HEK293 (cell line): ENCODE data around the gene PRKAG2.

Experiments
- CTCF ChIA-PET: fragments of 350-600 bp; formaldehyde crosslinking; extraction: SDS; loops from one replicate; lab custom pipeline; 2021; ENCODE audit warnings: antibody characterized with exemption; lab: Yijun Ruan, JAX
- POLR2A ChIA-PET: fragments of 300-600 bp; formaldehyde crosslinking; extraction: SDS; loops from one replicate; lab custom pipeline; 2020; ENCODE audit warnings: antibody characterized with exemption, inconsistent platforms; lab: Yijun Ruan, JAX
- H3K27ac ChIP-seq: fragments of 200-500 bp; sonication (Bioruptor generic); 2 replicates; pipeline ENCODE4 v1.5.1; 2014; ENCODE audit warnings: low read depth, low read length, control low read depth, inconsistent platforms; ENCODE audit errors: extremely low read depth
- H3K36me3 ChIP-seq, 2 experiments: fragments of 200-500 bp in 1 of 2; sonication (Bioruptor generic) in 1 of 2; 1 replicate in 1 of 2; 2 replicates in 1 of 2; pipeline ENCODE4 v1.5.1; 2014 to 2017; ENCODE audit warnings: inconsistent platforms in 2 of 2, low read length in 2 of 2; ENCODE audit not compliant: control insufficient read depth in 2 of 2, insufficient read depth in 1 of 2
- H3K4me1 ChIP-seq: fragments of 200-500 bp; sonication (Bioruptor generic); 2 replicates; pipeline ENCODE4 v1.5.1; 2014; ENCODE audit warnings: mild to moderate bottlenecking, low read length, inconsistent platforms; ENCODE audit not compliant: control insufficient read depth, insufficient read depth
- H3K4me3 ChIP-seq: 2 replicates; pipeline ENCODE4 v1.5.1; 2011; ENCODE audit warnings: low read depth, mild to moderate bottlenecking, control low read depth, low read length, moderate library complexity
- H3K9me3 ChIP-seq: fragments of 200-500 bp; sonication (Bioruptor generic); 2 replicates; pipeline ENCODE4 v1.5.1; 2014; ENCODE audit warnings: low read depth, low read length, inconsistent platforms; ENCODE audit not compliant: control insufficient read depth, insufficient read depth
- GLIS1 ChIP-seq: fragments of 450-650 bp; formaldehyde crosslinking; IDR thresholded peaks from 2 replicates; pipeline ENCODE4 v1.5.1; 2016; ENCODE audit warnings: missing biosample characterization, missing genetic modification characterization
- GLIS2 ChIP-seq: fragments of 450-650 bp; formaldehyde crosslinking; IDR thresholded peaks from 2 replicates; pipeline ENCODE4 v1.5.1; 2016; ENCODE audit warnings: missing biosample characterization, missing genetic modification characterization
- SALL2 ChIP-seq: fragments of 450-650 bp; formaldehyde crosslinking; IDR thresholded peaks from 2 replicates; pipeline ENCODE4 v1.5.0; 2017; ENCODE audit warnings: missing biosample characterization, mild to moderate bottlenecking, missing genetic modification characterization, borderline replicate concordance
- ZBTB17 ChIP-seq: fragments of 450-650 bp; formaldehyde crosslinking; IDR thresholded peaks from 2 replicates; pipeline ENCODE4 v1.5.1; 2016; ENCODE audit warnings: missing biosample characterization, missing genetic modification characterization
- ZNF423 ChIP-seq: fragments of 450-650 bp; formaldehyde crosslinking; IDR thresholded peaks from 2 replicates; pipeline ENCODE4 v1.5.1; 2016; ENCODE audit warnings: missing biosample characterization, missing genetic modification characterization
- ZNF521 ChIP-seq: fragments of 450-650 bp; formaldehyde crosslinking; IDR thresholded peaks from 2 replicates; pipeline ENCODE4 v1.5.1; 2017; ENCODE audit warnings: missing biosample characterization, mild to moderate bottlenecking, missing genetic modification characterization
- ZNF626 ChIP-seq: fragments of 450-650 bp; sonication (Bioruptor Pico); formaldehyde crosslinking; IDR thresholded peaks from 2 replicates; pipeline ENCODE4 v1.5.1; 2018; ENCODE audit warnings: missing biosample characterization, missing genetic modification characterization, inconsistent platforms
- ZNF639 ChIP-seq: fragments of 450-650 bp; formaldehyde crosslinking; IDR thresholded peaks from 2 replicates; pipeline ENCODE4 v1.5.1; 2016; ENCODE audit warnings: missing biosample characterization, missing genetic modification characterization
- ZNF670 ChIP-seq: fragments of 450-650 bp; formaldehyde crosslinking; IDR thresholded peaks from 2 replicates; pipeline ENCODE4 v1.5.1; 2016; ENCODE audit warnings: missing biosample characterization, missing genetic modification characterization, low read depth
- ZNF707 ChIP-seq: fragments of 450-650 bp; formaldehyde crosslinking; IDR thresholded peaks from 2 replicates; pipeline ENCODE4 v1.5.1; 2016; ENCODE audit warnings: missing biosample characterization, missing genetic modification characterization
- ZNF776 ChIP-seq: fragments of 450-650 bp; formaldehyde crosslinking; IDR thresholded peaks from 2 replicates; pipeline ENCODE4 v1.5.0; 2017; ENCODE audit warnings: missing biosample characterization, missing genetic modification characterization, borderline replicate concordance
- ZSCAN23 ChIP-seq: fragments of 450-650 bp; formaldehyde crosslinking; IDR thresholded peaks from 2 replicates; pipeline ENCODE4 v1.5.1; 2016; ENCODE audit warnings: missing biosample characterization, missing genetic modification characterization
- ZXDB ChIP-seq: fragments of 450-650 bp; formaldehyde crosslinking; IDR thresholded peaks from 2 replicates; pipeline ENCODE4 v1.5.1; 2016; ENCODE audit warnings: missing biosample characterization, missing genetic modification characterization
- TF ChIP-seq, protein P1 (sequence below): fragments of 450-650 bp; formaldehyde crosslinking; IDR thresholded peaks from 2 replicates; pipeline ENCODE4 v1.5.1; 2016; ENCODE audit warnings: missing biosample characterization, missing genetic modification characterization, borderline replicate concordance
- TF ChIP-seq, protein P2 (sequence below): fragments of 450-650 bp; formaldehyde crosslinking; conservative IDR thresholded peaks from 2 replicates; pipeline ENCODE4 v1.5.1; 2016; ENCODE audit warnings: low read depth, missing biosample characterization, missing genetic modification characterization
- TF ChIP-seq, protein P3 (sequence below): fragments of 450-650 bp; formaldehyde crosslinking; IDR thresholded peaks from 2 replicates; pipeline ENCODE4 v1.5.1; 2017; ENCODE audit warnings: missing biosample characterization, mild to moderate bottlenecking, missing genetic modification characterization, moderate library complexity
- TF ChIP-seq, protein P4 (sequence below): fragments of 450-650 bp; formaldehyde crosslinking; optimal IDR thresholded peaks from 2 replicates; pipeline ENCODE3; 2016; ENCODE audit warnings: missing biosample characterization, mild to moderate bottlenecking, missing genetic modification characterization

Gene PRKAG2

DNA sequence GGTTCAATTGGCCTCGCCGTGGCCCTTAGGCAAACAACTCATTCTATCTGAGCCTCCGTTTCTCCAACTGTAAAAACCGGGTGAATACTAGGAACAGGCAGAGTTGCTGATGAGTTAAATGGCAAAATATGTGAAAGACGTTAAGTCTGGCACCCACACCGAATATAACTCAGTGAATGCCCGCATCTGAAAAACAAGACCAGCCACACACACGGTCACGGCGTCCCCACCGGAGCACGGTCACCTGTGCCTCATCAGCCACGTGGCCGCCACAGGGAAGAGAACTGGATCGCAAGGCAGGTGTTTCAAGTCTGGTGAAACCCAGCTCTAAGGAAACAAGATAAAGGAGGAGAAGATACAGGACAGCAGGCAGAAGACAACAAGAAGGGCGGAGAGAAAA is 20.4 kb downstream of the PRKAG2 start (continued):
- TF ChIP-seq ZNF639, result no peak
- no peak for TF ChIP-seq ZSCAN23 (tag by site-specific recombination)
- no peak for TF ChIP-seq ZNF776
- no peak for TF ChIP-seq ZNF423
- TF ChIP-seq ZXDB (tag by site-specific recombination), result no peak
- TF ChIP-seq, protein P1, sequence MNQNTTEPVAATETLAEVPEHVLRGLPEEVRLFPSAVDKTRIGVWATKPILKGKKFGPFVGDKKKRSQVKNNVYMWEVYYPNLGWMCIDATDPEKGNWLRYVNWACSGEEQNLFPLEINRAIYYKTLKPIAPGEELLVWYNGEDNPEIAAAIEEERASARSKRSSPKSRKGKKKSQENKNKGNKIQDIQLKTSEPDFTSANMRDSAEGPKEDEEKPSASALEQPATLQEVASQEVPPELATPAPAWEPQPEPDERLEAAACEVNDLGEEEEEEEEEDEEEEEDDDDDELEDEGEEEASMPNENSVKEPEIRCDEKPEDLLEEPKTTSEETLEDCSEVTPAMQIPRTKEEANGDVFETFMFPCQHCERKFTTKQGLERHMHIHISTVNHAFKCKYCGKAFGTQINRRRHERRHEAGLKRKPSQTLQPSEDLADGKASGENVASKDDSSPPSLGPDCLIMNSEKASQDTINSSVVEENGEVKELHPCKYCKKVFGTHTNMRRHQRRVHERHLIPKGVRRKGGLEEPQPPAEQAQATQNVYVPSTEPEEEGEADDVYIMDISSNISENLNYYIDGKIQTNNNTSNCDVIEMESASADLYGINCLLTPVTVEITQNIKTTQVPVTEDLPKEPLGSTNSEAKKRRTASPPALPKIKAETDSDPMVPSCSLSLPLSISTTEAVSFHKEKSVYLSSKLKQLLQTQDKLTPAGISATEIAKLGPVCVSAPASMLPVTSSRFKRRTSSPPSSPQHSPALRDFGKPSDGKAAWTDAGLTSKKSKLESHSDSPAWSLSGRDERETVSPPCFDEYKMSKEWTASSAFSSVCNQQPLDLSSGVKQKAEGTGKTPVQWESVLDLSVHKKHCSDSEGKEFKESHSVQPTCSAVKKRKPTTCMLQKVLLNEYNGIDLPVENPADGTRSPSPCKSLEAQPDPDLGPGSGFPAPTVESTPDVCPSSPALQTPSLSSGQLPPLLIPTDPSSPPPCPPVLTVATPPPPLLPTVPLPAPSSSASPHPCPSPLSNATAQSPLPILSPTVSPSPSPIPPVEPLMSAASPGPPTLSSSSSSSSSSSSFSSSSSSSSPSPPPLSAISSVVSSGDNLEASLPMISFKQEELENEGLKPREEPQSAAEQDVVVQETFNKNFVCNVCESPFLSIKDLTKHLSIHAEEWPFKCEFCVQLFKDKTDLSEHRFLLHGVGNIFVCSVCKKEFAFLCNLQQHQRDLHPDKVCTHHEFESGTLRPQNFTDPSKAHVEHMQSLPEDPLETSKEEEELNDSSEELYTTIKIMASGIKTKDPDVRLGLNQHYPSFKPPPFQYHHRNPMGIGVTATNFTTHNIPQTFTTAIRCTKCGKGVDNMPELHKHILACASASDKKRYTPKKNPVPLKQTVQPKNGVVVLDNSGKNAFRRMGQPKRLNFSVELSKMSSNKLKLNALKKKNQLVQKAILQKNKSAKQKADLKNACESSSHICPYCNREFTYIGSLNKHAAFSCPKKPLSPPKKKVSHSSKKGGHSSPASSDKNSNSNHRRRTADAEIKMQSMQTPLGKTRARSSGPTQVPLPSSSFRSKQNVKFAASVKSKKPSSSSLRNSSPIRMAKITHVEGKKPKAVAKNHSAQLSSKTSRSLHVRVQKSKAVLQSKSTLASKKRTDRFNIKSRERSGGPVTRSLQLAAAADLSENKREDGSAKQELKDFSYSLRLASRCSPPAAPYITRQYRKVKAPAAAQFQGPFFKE (tag by site-specific recombination), result no peak
- TF ChIP-seq ZNF707, result no peak
- TF ChIP-seq GLIS1 (tag by site-specific recombination), result no peak
- no peak for TF ChIP-seq ZNF670
- TF ChIP-seq SALL2 (tag by site-specific recombination), result no peak

DNA sequence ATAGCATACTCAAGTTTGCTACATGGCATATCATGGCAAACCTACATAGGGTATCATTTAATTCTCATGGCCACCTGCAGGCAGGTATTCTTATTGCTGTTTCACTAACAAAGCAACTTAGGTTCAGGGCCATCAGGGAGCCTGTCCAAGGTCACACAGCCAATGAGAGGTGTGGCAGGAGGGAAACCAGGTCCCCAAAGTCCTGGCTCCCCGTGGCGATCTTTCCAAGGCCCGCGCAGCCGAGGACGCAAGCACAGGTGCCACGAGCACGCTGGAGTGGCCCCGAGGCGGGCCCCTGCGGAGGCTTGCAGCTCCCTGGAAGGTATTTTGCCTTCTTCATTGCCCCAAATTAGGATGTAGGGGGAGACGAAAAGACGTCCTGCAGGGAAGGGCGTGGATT is 20.8 kb downstream of the PRKAG2 start:
- TF ChIP-seq GLIS2 (tag by site-specific recombination) (no peak), ZNF626 (no peak), ZNF521 (no peak), ZBTB17 (tag by site-specific recombination) (no peak)
- TF ChIP-seq, protein P2, sequence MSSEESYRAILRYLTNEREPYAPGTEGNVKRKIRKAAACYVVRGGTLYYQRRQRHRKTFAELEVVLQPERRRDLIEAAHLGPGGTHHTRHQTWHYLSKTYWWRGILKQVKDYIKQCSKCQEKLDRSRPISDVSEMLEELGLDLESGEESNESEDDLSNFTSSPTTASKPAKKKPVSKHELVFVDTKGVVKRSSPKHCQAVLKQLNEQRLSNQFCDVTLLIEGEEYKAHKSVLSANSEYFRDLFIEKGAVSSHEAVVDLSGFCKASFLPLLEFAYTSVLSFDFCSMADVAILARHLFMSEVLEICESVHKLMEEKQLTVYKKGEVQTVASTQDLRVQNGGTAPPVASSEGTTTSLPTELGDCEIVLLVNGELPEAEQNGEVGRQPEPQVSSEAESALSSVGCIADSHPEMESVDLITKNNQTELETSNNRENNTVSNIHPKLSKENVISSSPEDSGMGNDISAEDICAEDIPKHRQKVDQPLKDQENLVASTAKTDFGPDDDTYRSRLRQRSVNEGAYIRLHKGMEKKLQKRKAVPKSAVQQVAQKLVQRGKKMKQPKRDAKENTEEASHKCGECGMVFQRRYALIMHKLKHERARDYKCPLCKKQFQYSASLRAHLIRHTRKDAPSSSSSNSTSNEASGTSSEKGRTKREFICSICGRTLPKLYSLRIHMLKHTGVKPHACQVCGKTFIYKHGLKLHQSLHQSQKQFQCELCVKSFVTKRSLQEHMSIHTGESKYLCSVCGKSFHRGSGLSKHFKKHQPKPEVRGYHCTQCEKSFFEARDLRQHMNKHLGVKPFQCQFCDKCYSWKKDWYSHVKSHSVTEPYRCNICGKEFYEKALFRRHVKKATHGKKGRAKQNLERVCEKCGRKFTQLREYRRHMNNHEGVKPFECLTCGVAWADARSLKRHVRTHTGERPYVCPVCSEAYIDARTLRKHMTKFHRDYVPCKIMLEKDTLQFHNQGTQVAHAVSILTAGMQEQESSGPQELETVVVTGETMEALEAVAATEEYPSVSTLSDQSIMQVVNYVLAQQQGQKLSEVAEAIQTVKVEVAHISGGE (tag by site-specific recombination), result no peak
- TF ChIP-seq, protein P3, sequence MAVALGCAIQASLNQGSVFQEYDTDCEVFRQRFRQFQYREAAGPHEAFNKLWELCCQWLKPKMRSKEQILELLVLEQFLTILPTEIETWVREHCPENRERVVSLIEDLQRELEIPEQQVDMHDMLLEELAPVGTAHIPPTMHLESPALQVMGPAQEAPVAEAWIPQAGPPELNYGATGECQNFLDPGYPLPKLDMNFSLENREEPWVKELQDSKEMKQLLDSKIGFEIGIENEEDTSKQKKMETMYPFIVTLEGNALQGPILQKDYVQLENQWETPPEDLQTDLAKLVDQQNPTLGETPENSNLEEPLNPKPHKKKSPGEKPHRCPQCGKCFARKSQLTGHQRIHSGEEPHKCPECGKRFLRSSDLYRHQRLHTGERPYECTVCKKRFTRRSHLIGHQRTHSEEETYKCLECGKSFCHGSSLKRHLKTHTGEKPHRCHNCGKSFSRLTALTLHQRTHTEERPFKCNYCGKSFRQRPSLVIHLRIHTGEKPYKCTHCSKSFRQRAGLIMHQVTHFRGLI, result no peak
- TF ChIP-seq, protein P4, sequence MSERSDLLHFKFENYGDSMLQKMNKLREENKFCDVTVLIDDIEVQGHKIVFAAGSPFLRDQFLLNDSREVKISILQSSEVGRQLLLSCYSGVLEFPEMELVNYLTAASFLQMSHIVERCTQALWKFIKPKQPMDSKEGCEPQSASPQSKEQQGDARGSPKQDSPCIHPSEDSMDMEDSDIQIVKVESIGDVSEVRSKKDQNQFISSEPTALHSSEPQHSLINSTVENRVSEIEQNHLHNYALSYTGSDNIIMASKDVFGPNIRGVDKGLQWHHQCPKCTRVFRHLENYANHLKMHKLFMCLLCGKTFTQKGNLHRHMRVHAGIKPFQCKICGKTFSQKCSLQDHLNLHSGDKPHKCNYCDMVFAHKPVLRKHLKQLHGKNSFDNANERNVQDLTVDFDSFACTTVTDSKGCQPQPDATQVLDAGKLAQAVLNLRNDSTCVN (tag by site-specific recombination), result no peak
- POLR2A ChIA-PET, result no interaction called here
- H3K4me1 ChIP-seq, result no peaks in the 10 kb centered on the region
- H3K4me3 ChIP-seq, result no peak overlapping the region
- CTCF ChIA-PET, result no interaction called here
- no peak overlapping the region for H3K27ac ChIP-seq
- no peaks in the 10 kb centered on the region for H3K9me3 ChIP-seq
- H3K36me3 ChIP-seq, result no peaks in the 10 kb centered on the region
